Superior temporal gyrus (tissue), 1 donor: ENCODE results near the gene ASPSCR1.
"Not testable (repeated sequence)": the region's sequence is repeated elsewhere in the genome, so short reads cannot be mapped to it uniquely, and the experiment has no call there.

ENCODE experiments used
- DNase-seq: peaks from one replicate; pipeline ENCODE4 v3.0.0-alpha.2; 2016; ENCODE audit errors: extremely low spot score

The ASPSCR1 gene

GRCh38 chr17:81981511-81981910 lies 4.1 kb downstream of the ASPSCR1 start:
- DNase-seq = not testable (repeated sequence)

- DNase-seq = no peak
Observed at GRCh38 chr17:81983011-81983638, 5.7 kb downstream of the ASPSCR1 start.

GRCh38 chr17:81983639-81984373 lies 6.4 kb downstream of the ASPSCR1 start:
- no peak for DNase-seq

GRCh38 chr17:81984773-81985410 lies 7.5 kb downstream of the ASPSCR1 start:
- DNase-seq = no peak

- DNase-seq = no peak
Observed at GRCh38 chr17:81986606-81987005, 9.2 kb downstream of the ASPSCR1 start.

GRCh38 chr17:81987161-81987770 lies 9.8 kb downstream of the ASPSCR1 start:
- no peak for DNase-seq

GRCh38 chr17:81990836-81991683 lies 13.6 kb downstream of the ASPSCR1 start:
- DNase-seq = no peak

GRCh38 chr17:81991684-81992305 lies 14.4 kb downstream of the ASPSCR1 start:
- DNase-seq = peak; percentile 20

GRCh38 chr17:81992306-81993102 lies 15.1 kb downstream of the ASPSCR1 start:
- no peak for DNase-seq

GRCh38 chr17:81993729-81994592 lies 16.5 kb downstream of the ASPSCR1 start:
- DNase-seq = no peak

- no peak for DNase-seq
Observed at GRCh38 chr17:81994593-81995462, 17.4 kb downstream of the ASPSCR1 start.

- DNase-seq = no peak
Observed at GRCh38 chr17:81995463-81996231, 18.2 kb downstream of the ASPSCR1 start.

- no peak for DNase-seq
Observed at GRCh38 chr17:81996232-81996756, 18.9 kb downstream of the ASPSCR1 start.

- DNase-seq = no peak
Observed at GRCh38 chr17:81996757-81997441, 19.5 kb downstream of the ASPSCR1 start.

GRCh38 chr17:81998212-81998611 lies 20.8 kb downstream of the ASPSCR1 start:
- DNase-seq = no peak

- no peak for DNase-seq
Observed at GRCh38 chr17:81998691-81999438, 21.4 kb downstream of the ASPSCR1 start.
